Measurements from ENCODE around the gene CNTN6. TPM values are rescaled to one million over a fixed set of nuclear protein-coding genes. Genes with fewer than 3 reads are reported as not detected.

Gene CNTN6
- total and polyA plus RNA-seq, 2 experiments from 2014 or later = not detected

Small RNA genes lying within 50 kb of the gene (small RNA-seq; reads per million reads assigned to genes)
- gene CRB3P1 (ENCODE audit: low replicate concordance) (not detected), gene RN7SL120P (ENCODE audit: low replicate concordance) (not detected)

All from GM23338 (cell line).